HTR-8/SVneo (cell line): Measurements from ENCODE around the gene GFPT2.

ENCODE experiments used
- DNase-seq: peaks from one replicate; pipeline ENCODE4 v3.0.0; 2011; ENCODE audit warnings: low spot score, mixed read lengths; ENCODE audit not compliant: insufficient read length
- FAIRE-seq: peaks from 2 replicates; lab custom pipeline; 2011; peaks lifted over from hg19 to GRCh38; lab: Jason Lieb, UNC

GFPT2 gene

GRCh38 chr5:180335614-180336233 is 17.4 kb downstream of the GFPT2 start:
- FAIRE-seq (no peak), DNase-seq (no peak)

- FAIRE-seq = no peak
- DNase-seq = no peak
Observed at GRCh38 chr5:180334751-180335613, 18.2 kb downstream of the GFPT2 start.

- FAIRE-seq = no peak
- DNase-seq = no peak
Observed at GRCh38 chr5:180334176-180334575, 19.0 kb downstream of the GFPT2 start.

- DNase-seq = peak; percentile 64
- no peak for FAIRE-seq
Observed at GRCh38 chr5:180333661-180334060, 19.5 kb downstream of the GFPT2 start.

- DNase-seq = no peak
- FAIRE-seq = no peak
Observed at GRCh38 chr5:180332861-180333260, 20.3 kb downstream of the GFPT2 start.

- FAIRE-seq (no peak), DNase-seq (no peak)
Observed at GRCh38 chr5:180332051-180332517, 21.1 kb downstream of the GFPT2 start.

- DNase-seq = no peak
- FAIRE-seq = no peak
Observed at GRCh38 chr5:180331647-180331950, 21.5 kb downstream of the GFPT2 start.

GRCh38 chr5:180330810-180331646 is 22.1 kb downstream of the GFPT2 start:
- peak; percentile 93 for DNase-seq
- FAIRE-seq = peak; percentile 93

- DNase-seq (no peak), FAIRE-seq (no peak)
Observed at GRCh38 chr5:180330270-180330648, 22.9 kb downstream of the GFPT2 start.

- no peak for DNase-seq
- FAIRE-seq = no peak
Observed at GRCh38 chr5:180329606-180330269, 23.4 kb downstream of the GFPT2 start.

GRCh38 chr5:180329138-180329435 is 24.0 kb downstream of the GFPT2 start:
- DNase-seq (no peak), FAIRE-seq (no peak)

GRCh38 chr5:180328296-180329137 is 24.6 kb downstream of the GFPT2 start:
- FAIRE-seq (no peak), DNase-seq (peak; percentile 69)

- no peak for DNase-seq
- no peak for FAIRE-seq
Observed at GRCh38 chr5:180326989-180327565, 26.1 kb downstream of the GFPT2 start.

- no peak for DNase-seq
- no peak for FAIRE-seq
Observed at GRCh38 chr5:180324601-180324950, 28.6 kb downstream of the GFPT2 start.

GRCh38 chr5:180323941-180324600 is 29.1 kb downstream of the GFPT2 start:
- no peak for DNase-seq
- FAIRE-seq = no peak

- no peak for DNase-seq
- no peak for FAIRE-seq
Observed at GRCh38 chr5:180323160-180323559, 30.0 kb downstream of the GFPT2 start.

- no peak for FAIRE-seq
- DNase-seq = no peak
Observed at GRCh38 chr5:180318456-180319089, 34.6 kb downstream of the GFPT2 start.

GRCh38 chr5:180316586-180316985 is 36.5 kb downstream of the GFPT2 start:
- no peak for DNase-seq
- no peak for FAIRE-seq
